GM19452 (cell line): ENCODE data around the gene ZNF165.
"Not testable (repeated sequence)": the region's sequence is repeated elsewhere in the genome, so short reads cannot be mapped to it uniquely, and the experiment has no call there.

ENCODE experiments used
- ATAC-seq: cut with Tn5 transposase; IDR thresholded peaks from one replicate; pipeline ENCODE4 v1.9.1; 2021; ENCODE audit not compliant: unreplicated experiment

ZNF165 gene

DNA sequence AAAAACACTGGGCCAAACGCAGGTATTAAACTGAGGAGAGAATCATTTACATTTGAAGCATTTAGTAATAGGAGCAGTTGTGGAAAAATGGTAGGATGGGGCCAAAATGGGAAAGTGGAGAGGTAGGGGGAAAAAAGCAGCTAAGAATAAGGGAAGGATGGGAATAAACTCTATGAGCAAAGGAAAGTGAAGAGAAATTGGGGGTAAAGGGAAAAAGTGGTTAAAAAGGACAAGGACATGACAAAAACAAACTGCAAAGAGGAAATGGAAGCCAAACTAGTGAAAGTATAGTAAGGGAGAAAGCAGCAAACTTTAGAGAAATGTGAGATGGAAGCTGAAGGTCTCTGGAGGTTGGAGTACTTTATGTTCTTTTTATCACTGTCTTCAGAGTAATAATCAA, 37.8 kb downstream of the ZNF165 start:
- ATAC-seq: no peak

DNA sequence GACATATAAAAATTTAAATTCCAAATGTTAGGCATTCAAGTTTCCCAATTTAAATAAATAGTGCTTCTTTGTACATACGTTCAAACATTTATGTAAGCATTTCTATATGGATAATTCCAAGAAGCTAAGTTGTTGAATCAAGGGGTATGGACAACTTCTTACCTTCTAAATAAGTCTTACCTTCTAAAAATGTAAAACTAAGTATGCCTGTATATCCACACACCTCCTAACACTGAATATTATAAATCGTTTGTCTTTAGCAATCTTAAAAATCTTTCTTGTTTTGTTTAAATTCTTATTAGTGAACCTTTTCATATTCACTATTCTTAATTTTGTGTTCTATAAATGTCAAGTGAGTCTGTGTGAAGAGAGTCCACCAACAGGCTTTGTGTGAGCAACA, 41.5 kb downstream of the ZNF165 start:
- ATAC-seq: no peak

- not testable (repeated sequence) for ATAC-seq
Measured at GRCh38 chr6:28122283-28122682, 41.9 kb downstream of the ZNF165 start.

- ATAC-seq: peak; percentile 98
Measured at GRCh38 chr6:28124350-28124970, 44.1 kb downstream of the ZNF165 start, which contains the start of gene ZSCAN16. Gene ZSCAN16, plus strand, starts transcription at chr6:28124609. Its CDS starts 835 bp downstream, at chr6:28125444.

DNA sequence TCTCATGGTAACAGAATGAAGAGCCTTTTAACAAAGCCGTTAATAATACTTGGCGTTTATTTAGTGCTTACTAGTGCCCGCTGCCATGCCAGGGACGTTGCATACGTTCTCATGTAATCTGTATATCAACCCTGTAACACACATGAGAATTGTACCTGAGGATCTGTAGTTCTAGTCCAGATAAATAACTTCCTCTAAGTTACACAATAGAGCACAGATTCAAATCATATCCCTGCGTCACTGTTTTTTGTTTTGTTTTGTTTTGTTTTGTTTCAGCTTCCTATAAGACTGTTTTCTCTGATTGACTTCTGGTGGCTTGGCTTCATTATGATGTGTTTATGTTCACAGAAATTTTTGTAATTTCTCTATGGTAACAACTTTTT, 44.6 kb downstream of the ZNF165 start:
- no peak for ATAC-seq

DNA sequence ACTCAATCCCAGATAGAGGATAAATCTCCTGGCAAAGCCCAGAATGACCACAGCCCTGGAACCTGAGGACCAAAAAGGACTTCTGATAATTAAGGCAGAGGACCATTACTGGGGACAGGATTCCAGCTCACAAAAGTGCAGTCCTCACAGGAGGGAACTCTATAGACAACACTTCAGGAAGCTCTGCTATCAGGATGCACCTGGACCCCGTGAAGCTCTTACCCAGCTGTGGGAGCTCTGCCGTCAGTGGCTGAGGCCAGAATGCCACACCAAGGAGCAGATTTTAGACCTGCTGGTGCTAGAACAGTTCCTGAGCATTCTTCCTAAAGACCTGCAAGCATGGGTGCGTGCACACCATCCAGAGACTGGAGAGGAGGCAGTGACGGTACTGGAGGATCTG, 45.0 kb downstream of the ZNF165 start:
- no peak for ATAC-seq

- no peak for ATAC-seq
Measured at GRCh38 chr6:28134015-28134414, 53.6 kb downstream of the ZNF165 start.

GRCh38 chr6:28134716-28135115, 54.3 kb downstream of the ZNF165 start:
- ATAC-seq: no peak

DNA sequence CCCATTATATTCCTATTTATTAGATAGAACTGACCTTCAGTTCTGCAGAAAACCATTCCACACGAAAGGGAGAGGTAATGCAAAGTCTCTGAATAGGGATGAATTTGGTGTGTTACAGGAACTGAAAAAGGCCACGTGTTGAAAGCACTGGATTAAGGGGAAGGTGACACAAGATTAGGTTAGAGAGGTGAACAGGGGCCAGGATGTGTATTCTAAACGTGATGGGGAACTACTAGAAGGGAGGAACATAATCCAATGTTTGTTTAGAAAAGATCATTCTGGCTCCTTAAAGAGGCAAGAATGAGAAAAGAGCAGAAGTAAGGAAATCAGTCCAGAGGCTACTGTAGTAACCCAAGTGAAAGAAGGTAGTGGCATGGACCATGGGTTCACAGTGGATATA, 55.0 kb downstream of the ZNF165 start:
- ATAC-seq: no peak

DNA sequence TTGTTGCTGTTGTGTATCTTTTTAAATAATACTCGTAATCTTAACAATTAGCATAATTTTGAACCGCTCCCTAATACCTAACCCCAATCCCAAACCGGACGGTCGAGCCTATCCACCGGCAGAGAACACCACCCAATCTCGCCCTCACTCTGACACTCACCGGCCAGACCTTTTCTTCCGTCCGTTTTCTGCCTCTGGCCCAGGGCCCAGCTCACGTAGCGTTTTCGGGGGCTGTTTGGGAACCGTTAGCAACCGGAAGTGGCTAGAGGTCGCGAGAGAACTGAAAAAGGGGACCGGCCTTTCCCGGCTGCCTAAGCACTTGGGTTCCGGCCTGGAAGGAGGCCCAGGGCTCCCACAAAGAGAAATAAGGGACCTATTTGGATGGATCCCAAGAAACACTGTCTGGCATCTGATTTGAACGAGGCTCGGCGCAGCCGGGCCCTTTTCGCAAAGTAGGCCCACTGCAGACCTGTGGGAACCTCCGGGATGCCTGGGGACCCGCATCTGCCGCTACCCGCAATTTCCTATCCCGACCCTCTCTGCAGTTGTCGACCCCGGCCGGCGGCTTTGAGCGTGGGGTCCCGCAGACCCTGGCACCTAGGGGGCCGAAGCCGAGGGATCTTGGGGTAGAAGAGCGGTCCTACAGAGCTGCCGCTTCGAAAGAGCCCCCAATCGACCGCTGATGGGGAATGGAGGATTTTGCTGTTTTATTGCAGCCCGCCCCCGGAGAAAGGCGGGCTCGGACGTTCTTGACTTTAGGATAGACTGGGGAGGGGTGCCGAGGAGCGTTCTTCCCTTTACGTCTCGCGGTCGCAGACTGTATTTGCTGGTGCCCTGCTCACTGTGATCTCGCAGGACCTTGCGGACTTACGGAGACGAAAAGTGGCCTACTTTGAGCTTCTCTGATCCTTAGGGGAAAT, 56.5 kb downstream of the ZNF165 start:
- ATAC-seq: peak; percentile 60

GRCh38 chr6:28137505-28137981, 57.2 kb downstream of the ZNF165 start:
- peak; percentile 37 for ATAC-seq
